NCI-H748 (cell line): ENCODE measurements around the gene SFXN5.

Source experiments
- DNase-seq: peaks from one replicate; lab custom pipeline; 2025; ENCODE audit not compliant: unreplicated experiment; lab: John Stamatoyannopoulos, UW

SFXN5 gene

DNA sequence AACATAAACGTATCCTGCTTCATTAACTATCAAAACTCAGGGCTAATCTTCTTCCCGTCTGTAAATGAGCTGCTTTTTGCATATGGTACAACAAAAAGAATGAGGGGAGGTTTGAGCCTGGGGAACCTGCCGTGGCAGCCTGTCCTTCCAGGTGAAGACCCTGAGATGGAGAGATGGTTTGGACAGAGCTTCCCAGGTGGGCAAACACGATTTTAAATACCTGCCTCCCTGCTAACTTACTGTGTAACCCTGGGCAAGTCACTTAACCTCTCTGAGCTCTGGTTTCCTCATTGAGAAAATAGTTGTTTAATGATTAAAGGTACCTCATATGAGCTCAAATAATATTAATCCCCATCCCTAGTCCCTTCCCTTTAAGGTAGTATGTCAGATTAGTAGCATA lies 145.1 kb downstream of the SFXN5 start:
- no peak for DNase-seq

DNA sequence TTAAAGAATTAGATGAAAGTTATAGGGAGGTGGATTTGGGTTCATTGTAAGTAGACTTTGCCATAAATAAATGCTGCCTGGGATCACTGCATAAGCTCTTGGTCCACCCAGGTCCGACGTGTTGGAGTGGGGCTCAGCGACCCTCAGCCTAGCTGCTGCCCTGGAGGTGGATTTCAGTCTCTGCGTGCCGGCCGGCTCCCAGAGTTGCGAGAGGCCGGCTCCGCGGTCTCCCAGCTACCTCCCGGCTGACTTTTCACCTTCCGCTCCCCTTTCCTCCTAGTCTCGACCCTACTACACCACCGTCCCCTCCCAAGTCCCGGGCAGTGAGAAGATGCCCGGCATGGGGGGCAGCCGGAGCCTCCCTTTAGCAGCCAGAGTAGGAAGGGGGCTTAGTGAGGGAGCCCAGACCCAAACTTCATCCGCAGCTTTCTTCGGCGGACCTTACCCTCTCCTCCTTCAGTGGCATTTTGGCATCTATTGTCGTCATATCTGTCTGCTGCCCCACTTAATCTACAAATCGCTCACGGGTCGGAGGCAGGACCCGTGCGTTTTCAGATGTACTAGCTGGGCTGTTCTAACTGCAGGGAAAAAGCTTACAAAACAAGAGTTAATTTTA lies 146.1 kb downstream of the SFXN5 start:
- DNase-seq: no peak

- DNase-seq: peak; percentile 22
These were observed 146.9 kb downstream of the SFXN5 start for GRCh38 chr2:72924353-72925240.

DNA sequence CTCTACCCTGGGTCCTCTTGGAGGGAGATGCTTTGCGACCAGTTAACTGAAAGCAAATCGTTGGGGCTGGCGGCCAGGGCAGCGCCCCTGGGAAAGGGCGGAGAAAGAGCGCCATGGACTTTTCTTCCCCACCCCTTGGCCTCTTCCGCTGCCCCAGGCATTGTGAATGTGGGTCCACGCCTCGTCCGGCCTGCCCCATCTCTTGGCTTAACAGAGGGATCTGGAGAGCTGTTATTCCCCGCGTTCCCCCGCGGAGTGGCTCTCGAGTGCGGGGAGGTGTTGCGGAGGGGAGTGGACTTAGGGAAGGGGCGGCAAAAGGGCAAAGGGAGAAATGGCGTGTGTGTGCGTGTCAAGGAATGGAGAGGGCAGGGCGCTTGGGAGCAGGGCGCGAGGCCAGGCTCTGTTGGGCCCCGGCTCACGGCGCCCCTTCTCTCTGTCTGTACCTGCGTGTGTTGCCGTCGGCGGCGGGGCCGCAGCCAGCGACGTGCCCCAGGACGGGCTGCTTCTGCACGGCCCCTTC lies 147.6 kb downstream of the SFXN5 start:
- DNase-seq: peak; percentile 22

DNA sequence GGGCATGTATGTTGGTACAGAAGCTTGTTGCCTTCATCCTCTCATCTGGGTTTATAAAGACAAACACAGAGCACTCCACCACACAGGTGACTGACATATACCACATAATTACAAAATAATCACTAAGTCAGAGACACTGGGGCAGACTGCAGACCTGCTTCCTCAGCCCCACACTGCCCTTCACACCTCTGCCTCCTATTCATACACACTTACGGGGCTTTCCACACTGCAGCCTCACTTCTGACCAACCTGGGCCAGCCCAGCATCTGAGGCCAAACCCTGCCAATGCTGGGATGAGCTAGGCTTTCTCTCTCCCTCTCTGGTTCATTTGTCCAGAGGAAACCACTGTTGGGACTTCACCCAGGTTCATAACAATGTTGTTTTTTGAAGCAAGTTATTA lies 149.7 kb downstream of the SFXN5 start:
- no peak for DNase-seq

DNA sequence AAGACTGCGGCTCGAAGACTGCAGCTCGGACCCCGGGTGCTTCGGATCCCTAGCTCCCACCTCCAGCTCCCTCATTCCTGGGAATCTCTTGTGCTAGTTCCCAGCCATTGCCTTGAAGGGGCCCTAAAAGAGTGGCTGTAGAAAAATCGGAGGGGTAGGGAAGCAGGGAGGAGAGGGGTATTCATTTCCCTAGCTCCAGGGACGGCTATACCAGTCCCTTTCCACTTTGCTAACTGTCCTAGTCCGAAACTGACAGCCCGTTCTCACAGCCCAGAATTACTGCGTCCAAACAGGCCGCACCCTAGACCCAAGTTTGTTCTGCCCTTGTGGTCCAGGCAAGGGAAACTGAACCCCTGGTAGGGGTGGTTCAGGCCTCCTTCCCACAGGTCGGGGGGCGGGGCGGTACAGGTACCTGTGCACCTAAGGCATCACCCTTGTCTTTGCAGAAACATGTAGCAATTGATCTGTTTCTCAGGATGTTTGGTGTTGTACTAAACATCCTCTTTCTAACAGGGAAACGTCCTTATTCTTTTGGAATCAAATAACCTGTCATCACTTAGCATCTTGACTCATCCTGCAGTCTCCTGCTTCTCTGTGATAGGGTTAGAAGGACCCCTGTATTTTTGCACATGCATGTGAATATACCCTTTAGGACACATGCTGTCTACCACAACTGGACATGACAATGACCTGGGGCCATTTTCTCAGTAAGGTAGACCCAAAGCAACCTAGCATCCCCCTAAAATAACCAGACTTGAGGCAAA lies 150.2 kb downstream of the SFXN5 start:
- no peak for DNase-seq

DNA sequence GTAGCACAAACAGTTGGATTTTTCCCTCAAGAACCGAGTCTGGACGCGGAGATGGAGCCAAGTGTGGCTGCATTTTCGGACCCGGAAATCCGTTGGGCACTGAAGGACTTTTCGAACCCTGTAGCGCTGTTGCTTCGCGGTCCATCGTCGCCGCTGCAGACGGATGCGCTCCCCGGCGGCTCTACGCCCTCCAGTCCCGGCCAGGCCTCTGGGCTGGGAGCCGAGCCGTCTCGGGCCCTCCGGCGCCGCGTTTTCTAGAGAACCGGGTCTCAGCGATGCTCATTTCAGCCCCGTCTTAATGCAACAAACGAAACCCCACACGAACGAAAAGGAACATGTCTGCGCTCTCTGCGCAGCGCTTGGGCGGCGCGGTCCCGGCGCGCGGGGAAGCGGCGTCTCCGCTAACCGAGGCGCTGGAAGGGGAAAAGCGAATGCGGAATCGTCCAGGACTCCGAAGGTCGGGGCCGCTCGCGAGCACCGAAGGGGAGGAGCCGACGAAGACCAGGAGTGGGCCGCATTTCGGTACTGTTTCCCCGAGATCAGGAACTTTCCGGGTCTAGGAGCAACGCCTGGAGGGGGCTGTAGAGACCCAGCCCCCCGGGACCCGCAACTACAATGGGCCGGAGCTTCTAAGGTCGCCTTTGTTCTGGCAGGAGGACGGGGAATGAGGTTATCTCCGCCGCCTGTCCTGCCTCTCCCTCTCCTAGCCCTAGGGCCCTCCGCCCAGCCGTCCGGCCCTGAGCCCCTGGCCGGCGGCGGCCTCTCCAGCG lies 151.0 kb downstream of the SFXN5 start:
- DNase-seq: peak; percentile 38

DNA sequence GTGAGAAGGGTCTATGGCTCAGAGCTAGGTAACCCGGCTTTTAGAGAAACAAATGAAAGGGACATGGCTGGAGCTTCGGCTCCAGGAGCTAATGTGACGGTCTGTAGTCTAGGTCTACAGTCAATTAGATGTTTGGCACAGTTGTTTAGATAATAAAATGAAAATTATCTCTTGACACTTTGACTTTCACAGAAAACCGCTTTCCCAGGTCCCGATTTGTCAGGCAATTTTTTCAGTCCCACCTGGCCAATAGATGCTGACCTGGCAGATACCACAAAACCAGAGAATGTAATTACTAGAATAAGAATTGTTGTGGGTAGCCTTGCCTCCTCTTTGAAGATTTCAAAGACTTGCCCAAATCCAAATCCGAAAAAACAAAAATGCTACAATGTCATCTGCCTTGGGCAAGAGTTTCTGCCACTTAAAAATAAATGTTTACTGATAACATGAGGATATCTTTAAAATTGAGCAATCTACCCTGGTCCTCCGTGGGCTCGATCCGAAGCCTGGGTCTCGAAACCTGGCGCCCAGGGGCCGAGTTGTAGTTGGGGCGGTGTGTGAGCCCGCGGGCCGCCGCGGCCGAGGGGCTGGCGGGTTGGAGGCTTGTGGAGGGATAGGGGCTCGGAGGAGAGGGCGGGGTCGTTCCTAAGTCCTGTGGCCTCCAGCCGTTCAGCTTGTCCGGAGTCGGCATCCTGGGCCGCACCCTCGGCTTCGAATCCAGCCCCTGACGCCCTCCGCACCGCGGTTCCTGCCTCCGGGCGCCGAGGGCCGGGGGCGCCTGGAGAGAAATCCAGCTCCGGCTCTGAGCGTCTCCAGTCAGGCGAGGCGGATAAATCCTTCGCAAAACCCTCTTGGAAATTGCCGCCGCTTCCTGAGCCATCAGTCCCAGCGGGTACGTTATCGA lies 151.8 kb downstream of the SFXN5 start:
- peak; percentile 38 for DNase-seq

DNA sequence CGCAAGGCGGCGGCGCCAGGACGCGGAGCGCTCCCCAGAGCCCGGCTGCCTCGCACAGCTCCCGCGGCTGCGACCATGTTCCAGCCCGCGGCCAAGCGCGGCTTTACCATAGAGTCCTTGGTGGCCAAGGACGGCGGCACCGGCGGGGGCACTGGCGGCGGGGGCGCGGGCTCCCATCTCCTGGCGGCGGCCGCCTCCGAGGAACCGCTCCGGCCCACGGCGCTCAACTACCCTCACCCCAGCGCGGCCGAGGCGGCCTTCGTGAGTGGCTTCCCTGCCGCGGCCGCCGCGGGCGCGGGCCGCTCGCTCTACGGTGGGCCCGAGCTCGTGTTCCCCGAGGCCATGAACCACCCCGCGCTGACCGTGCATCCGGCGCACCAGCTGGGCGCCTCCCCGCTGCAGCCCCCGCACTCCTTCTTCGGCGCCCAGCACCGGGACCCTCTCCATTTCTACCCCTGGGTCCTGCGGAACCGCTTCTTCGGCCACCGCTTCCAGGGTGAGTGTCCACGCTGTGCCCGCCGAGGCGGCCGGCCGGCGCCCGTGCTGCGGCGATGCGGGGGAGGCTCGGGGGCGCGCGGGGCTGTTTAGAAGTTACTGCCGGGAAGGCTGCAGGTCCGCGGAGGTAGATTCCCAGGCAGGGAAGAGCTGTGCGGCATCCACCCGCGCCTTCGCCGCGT lies 153.5 kb downstream of the SFXN5 start:
- DNase-seq: peak; percentile 43

DNA sequence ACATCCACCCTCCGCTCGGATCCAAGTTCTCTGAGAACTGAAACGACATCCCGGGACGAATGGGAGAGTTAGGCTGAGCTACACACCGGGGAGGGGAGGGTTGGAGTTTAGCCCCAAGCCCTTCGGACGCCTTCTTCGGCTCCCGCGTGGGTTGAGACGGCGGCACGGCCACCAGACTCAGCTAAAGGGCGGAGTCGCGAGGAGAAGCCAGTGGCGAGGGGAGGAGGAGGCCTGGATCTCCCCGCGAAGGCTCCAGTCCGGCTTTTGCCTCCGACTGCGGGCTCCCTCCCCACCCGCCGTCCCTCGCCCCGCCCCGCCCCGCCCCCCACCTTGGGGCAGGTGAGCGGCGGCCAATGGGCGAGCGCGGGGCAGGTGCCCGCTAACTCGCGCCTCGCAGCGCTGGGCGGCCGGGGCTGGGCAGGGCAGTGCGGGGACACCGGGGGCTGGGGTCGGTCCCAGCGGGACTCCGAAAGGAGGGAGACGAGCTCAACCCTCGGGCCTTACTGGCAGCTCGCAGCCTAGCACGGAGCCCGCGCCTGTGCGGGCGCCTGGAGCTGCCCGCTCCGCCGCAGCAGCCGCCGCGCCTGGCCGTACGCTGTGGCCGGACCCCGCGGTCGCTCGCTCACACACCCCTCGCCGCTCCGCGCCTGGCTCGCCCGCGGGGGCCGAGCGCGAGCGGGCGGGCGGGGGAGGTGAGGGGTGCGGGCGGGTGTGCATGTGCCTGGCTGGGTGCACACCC lies 154.2 kb downstream of the SFXN5 start, which contains the start of gene EMX1:
Gene EMX1, plus strand, starts transcription at position 382 of the 739 bp plus-strand sequence. Its CDS starts 334 bp downstream, at position 716.
- peak; percentile 54 for DNase-seq

DNA sequence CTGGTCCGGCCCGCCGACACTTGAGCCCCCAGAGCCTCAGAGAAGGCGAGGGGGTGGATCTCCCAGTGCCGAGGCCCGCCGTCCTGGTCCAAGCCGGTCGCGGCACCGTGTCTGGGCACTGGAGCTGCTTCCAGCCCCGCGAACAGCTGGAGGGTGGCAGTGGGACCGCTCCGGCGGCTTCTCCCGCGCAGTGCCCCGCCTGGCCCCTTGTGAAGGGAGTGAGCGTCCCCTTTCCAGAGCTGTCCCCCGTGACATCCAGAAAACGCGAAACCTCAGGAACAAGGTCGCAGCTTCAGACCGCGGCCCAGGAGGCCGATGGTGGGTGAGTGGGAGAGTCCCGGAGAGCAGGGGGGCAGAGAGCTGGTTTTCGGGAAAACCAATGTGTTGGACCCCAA lies 154.8 kb downstream of the SFXN5 start:
- peak; percentile 18 for DNase-seq

DNA sequence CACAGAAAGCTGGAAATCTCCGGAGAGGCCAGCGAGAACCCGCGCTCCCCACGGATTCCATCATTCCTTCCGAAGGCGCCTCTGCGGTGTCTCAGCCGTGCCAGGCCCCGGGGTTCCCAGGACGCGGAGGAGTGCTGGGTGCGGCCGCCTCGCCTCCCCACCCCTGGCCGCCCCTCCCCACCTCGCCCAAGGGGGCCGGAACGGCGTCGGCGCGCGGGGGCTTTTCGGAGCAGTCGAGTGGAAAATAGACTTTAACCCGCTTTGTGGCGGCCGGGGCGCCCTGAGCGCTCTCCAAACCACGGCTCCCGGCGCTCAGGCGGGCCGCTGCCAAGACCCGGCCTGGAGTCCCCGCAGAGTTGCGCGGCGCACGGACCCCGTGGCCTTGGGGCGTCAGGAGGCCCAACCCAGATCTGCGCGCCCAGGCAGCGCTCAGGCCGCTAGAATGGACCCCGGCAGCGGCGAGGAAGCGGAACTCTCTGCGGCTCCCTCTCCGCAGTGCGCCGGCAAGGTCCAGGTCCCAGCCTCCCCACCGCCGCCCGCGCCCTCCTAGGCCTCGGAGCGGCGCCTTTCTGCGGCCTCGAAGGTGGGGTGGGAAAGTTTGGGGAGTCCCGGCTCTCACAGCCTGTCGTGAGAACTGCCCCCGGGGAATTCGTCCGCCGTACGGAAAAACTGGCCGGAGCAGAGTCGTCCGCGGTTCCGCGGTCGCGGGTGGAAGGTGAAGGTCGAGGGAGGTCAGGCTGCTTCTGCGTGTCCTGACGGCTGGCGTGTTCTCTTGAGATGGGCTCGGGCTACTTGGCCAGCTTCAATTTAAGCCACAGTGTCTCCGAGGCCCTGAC lies 155.4 kb downstream of the SFXN5 start:
- DNase-seq: peak; percentile 21

GRCh38 chr2:72915320-72915906 lies 156.1 kb downstream of the SFXN5 start:
- no peak for DNase-seq

DNA sequence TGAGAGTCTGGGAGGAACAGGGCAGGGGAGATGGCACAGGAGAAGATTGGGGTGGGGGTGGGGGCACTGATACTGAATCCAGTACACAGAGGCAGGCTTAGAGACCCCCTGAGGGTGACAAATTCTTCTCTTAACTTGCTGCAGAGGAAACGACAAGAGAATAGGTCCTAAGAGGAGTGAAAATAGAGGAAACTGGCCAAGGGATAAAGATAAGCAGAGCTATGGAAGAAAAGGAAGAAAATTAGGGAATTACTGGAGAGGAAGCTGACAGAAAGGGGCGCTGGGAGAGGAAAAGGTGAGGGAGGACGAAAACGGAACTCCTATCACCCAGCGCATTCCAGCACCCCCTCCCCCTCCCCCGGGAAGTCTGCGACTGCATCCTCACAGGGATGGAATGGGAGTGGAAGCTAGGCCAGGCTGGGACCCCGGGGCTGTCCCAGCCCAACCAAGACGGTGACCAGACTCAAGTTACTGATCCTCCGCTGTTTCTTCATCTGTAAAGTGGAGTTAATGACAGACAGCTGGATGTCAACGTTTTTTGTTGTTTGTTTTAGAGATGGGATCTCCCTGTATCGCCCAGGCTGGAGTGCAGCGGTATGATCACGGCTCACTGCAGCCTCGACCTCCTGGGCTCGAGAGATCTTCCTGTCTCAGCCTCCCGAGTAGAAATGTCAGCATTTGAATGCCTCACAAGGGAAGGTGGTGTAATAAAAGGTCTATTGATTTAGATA lies 156.8 kb downstream of the SFXN5 start:
- no peak for DNase-seq

- no peak for DNase-seq
These were observed 157.3 kb downstream of the SFXN5 start for GRCh38 chr2:72914206-72914559.

DNA sequence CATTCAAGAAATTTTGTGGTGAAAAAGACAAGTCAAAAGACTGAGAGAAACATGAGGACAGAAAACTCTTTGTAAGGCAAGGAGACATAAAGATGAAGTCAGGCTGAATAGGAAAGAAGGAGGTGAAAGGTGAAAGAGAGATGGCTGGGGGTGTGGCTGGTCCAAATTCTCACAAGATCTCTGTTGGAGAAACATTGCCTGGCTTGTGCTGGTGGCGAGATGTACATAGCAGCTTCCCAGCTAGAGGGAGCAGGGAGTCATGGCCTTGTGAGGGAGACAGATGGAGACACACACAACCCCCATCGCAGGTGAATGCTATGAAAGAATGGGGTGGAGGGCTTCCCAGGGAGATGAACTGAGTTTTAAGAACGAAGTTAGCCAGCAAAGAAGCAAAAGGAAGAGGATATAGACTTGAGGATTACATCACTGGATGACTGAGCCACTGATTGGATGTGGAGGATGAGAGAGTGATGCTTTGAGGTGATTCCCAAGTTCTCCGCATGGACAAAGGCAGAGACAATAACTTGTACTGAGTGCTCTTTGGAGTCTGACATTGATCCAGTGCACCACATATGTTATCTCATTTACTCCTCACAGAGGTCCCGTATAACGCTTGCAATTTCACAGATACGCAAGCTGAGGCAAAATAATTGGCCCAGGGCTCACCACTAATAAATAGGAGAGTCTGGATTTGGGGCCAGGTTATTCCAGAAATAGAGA lies 157.9 kb downstream of the SFXN5 start:
- no peak for DNase-seq
